Prostate gland (tissue), 2 donors: ENCODE data around the gene PCDH7. TPM values are rescaled to one million over a fixed set of nuclear protein-coding genes. Genes with fewer than 3 reads are reported as not detected.
A peak's percentile ranks its signal among the peaks of the same experiment; 100 is the strongest.

Experiments used
- DNase-seq: peaks from one replicate; pipeline ENCODE4 v3.0.0-alpha.2; 2019; ENCODE audit warnings: low spot score
- H3K27ac ChIP-seq, 2 donors: fragments of 200-600 bp; sonication (generic); 2 replicates each; pipeline ENCODE4 v1.5.1; 2017 to 2019
- H3K27me3 ChIP-seq: fragments of 200-600 bp; sonication (generic); replicated peaks from 2 replicates; pipeline ENCODE4 v1.5.1; 2019; ENCODE audit not compliant: insufficient read depth
- H3K36me3 ChIP-seq, 2 donors: fragments of 200-600 bp; sonication (generic); 1 replicate in 1 of 2; 2 replicates in 1 of 2; pipeline versions ENCODE4 v1.5.1 to v1.8.1; 2017 to 2019
- H3K4me1 ChIP-seq: fragments of 200-600 bp; sonication (generic); replicated peaks from 2 replicates; pipeline ENCODE4 v1.5.1; 2019
- H3K4me3 ChIP-seq, 2 donors: fragments of 200-600 bp; sonication (generic); 2 replicates each; pipeline ENCODE4 v1.5.1; 2017 to 2019
- H3K9me3 ChIP-seq: fragments of 200-600 bp; sonication (generic); 2 replicates; pipeline ENCODE4 v1.5.1; 2017
- CTCF ChIP-seq, 4 experiments: fragments of 200-600 bp in 2 of 4; fragments of 450-650 bp in 2 of 4; sonication (generic) in 2 of 4; IDR thresholded peaks; 1 replicate in 3 of 4; 2 replicates in 1 of 4; pipeline ENCODE4 v1.5.1; 2016 to 2019; ENCODE audit warnings: antibody characterized with exemption in 4 of 4, mild to moderate bottlenecking in 2 of 4, moderate library complexity in 2 of 4
- POLR2A ChIP-seq: fragments of 450-650 bp; IDR thresholded peaks from one replicate; pipeline ENCODE4 v1.6.1; 2016; ENCODE audit warnings: antibody characterized with exemption, mild to moderate bottlenecking
- POLR2AphosphoS5 ChIP-seq: sonication (generic); formaldehyde crosslinking; IDR thresholded peaks from one replicate; pipeline ENCODE4 v1.6.1; 2017; ENCODE audit warnings: antibody characterized with exemption
- WGBS: methylation state at CpG from one replicate; pipeline ENCODE4 v1.1.5; 2018; 5-methylcytosine and 5-hydroxymethylcytosine counted together
- intact Hi-C: fragments of 100-400 bp; cut with DNase I; formaldehyde crosslinking; loops from one replicate; pipeline ENCODE4 v1.14.2; 2022
- total RNA-seq, 2 donors: library from RNA; depleted of rRNA; stranded (reverse); fragments of >200 nt; gene quantifications; one replicate each; pipeline ENCODE4 v1.1.0, GENCODE V29; 2016

Gene PCDH7
- total RNA-seq, 2 donors from 2014 or later, result 44.3 to 49.4 TPM

GRCh38 chr4:30722359-30723200 is 2.4 kb downstream of the PCDH7 start:
- no peak for DNase-seq
- Histone ChIP-seq H3K36me3 (no peaks in the 10 kb centered on the region), H3K4me3 (peak overlapping the region; percentile 45 to 49), H3K9me3 (no peaks in the 10 kb centered on the region), H3K27ac (peak overlapping the region in 1 of 2 donors; percentile 10), H3K27me3 (no peaks in the 10 kb centered on the region), H3K4me1 (no peaks in the 10 kb centered on the region)
- TF ChIP-seq POLR2A (no peak), CTCF (IDR thresholded peaks at IDR 0.05) (no peak), POLR2AphosphoS5 (no peak)
- intact Hi-C loops, result loop anchor here (10.0 kb wide), 1 partner anchor 142 kb away; no protein-coding TSS in a partner anchor
- WGBS, result 17% methylated on average over 42 of the region's 77 CpGs

GRCh38 chr4:30723201-30723955 is 3.2 kb downstream of the PCDH7 start:
- no peak for DNase-seq
- no peaks in the 10 kb centered on the region for H3K27me3 ChIP-seq
- H3K9me3 ChIP-seq, result no peaks in the 10 kb centered on the region
- peak overlapping the region; percentile 45 to 49 for H3K4me3 ChIP-seq
- TF ChIP-seq POLR2A, result no peak
- H3K4me1 ChIP-seq, result no peaks in the 10 kb centered on the region
- no peak overlapping the region for H3K27ac ChIP-seq
- no peaks in the 10 kb centered on the region for H3K36me3 ChIP-seq
- WGBS, result 32% methylated on average over 15 of the region's 15 CpGs
- intact Hi-C loops, result loop anchor here (10.0 kb wide), 1 partner anchor 141 kb away; no protein-coding TSS in a partner anchor

GRCh38 chr4:30724247-30724646 is 4.1 kb downstream of the PCDH7 start:
- Histone ChIP-seq H3K27ac (no peak overlapping the region), H3K27me3 (no peaks in the 10 kb centered on the region), H3K9me3 (no peaks in the 10 kb centered on the region), H3K4me3 (peak overlapping the region; percentile 45 to 49), H3K4me1 (no peaks in the 10 kb centered on the region), H3K36me3 (no peaks in the 10 kb centered on the region)
- DNase-seq, result no peak
- intact Hi-C loops, result loop anchor here (10.0 kb wide), 1 partner anchor 141 kb away; no protein-coding TSS in a partner anchor
- TF ChIP-seq POLR2A (no peak), POLR2AphosphoS5 (no peak), CTCF (IDR thresholded peaks at IDR 0.05) (no peak)
- WGBS, result 21% methylated on average over 4 of the region's 4 CpGs

GRCh38 chr4:30725562-30725961 is 5.4 kb downstream of the PCDH7 start:
- H3K27me3 ChIP-seq, result no peaks in the 10 kb centered on the region

More at GRCh38 chr4:30725562-30725961, 5.4 kb downstream of the PCDH7 start:
- H3K36me3 ChIP-seq, result no peaks in the 10 kb centered on the region
- intact Hi-C loops, result loop anchor here (10.0 kb wide), 1 partner anchor 139 kb away; no protein-coding TSS in a partner anchor
- no peaks in the 10 kb centered on the region for H3K9me3 ChIP-seq
- H3K4me3 ChIP-seq, result no peak overlapping the region
- WGBS, result 32% methylated on average over 2 of the region's 2 CpGs
- DNase-seq, result no peak
- no peaks in the 10 kb centered on the region for H3K4me1 ChIP-seq
- H3K27ac ChIP-seq, result no peak overlapping the region
- TF ChIP-seq POLR2AphosphoS5, result no peak
- TF ChIP-seq CTCF (IDR thresholded peaks at IDR 0.05), result no peak
